ENCODE results near the gene SLC5A8. TPM values are rescaled to one million over a fixed set of nuclear protein-coding genes. Genes with fewer than 3 reads are reported as not detected.

The SLC5A8 gene
- total RNA-seq (2013): not detected
- polyA plus RNA-seq (not detected), polyA minus RNA-seq (not detected in 2 replicates), total RNA-seq (0 to 1.0 (median 0) reads per million in 11 experiments)

DNA sequence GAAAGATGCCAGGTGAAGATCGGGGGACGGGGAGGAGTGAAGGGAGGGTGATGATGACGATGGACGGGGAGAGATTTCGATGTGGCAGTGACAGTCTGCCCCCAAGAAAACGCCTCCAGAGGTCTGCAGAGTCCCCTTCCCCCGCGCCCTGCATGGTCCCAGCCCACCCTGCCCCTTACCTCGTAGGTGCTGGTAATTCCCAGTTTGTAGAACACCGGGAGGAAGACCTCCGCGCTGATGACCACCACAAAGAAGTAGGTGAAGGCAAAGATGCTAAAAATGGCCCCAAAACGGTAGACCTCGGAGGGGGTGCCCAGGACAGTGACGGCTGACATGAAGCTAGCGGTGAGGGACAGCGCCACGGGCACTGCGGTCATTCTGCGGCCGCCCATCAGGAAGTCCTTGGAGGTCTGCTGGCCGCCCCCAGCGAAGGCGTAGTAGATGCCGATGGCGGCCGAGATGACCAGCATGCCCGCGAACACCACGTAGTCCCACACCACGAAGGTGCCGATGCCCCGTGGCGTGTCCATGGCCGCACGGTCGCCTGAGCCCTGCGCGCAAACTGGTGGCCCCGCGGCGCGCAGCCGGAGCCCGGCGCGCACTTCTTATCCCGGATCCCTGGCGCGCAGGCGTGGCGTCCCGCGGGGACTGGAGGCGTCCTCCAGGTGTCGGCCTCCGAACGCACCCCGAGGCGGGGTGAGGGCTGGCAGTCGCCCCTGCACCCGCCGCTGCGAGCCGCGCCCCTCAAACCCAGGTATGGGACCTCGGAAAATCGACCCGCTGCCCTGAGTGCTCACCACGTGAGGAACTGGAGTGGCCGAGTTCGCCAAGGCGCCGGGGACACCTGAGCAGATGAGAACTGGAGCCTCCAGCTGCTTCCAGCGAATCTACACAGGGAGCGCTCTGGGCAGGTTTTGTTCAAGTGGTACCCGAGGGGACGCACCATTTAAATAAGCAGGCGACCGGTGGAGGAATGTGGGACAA, at the start of gene SLC5A8:
Gene SLC5A8 (minus strand): TSS at position 920 of the 984 bp plus-strand sequence. CDS start 390 bp downstream, at position 530.
- Mint-ChIP-seq H3K4me1 (no peaks in the 10 kb centered on the region), H3K27me3 (ENCODE audit: low read depth in 3 of 3) (peaks cover 21 to 31% (median 28%) of the 10 kb centered on the region in 3 donors), H3K4me3 (peak within 1 kb of the TSS in 1 of 2 donors; percentile 60), H3K36me3 (no peaks in the 10 kb centered on the region), H3K9me3 (peaks cover 0 to 8% (median 2%) of the 10 kb centered on the region in 7 donors), H3K27ac (no peak within 1 kb of the TSS)
- H3K27me3 ChIP-seq (ENCODE audit: control insufficient read depth in 2 of 2, insufficient read depth in 2 of 2, low read length in 2 of 2): peaks cover 6 to 18% of the 10 kb centered on the region in 2 donors
- H3K4me1 ChIP-seq (ENCODE audit: control insufficient read depth in 1 of 2, insufficient read depth in 2 of 2, low read length in 2 of 2): no peaks in the 10 kb centered on the region
- no peak within 1 kb of the TSS for H3K4me3 ChIP-seq (replicated peaks in 1 of 3; ENCODE audit: low read depth in 2 of 3, low read length in 3 of 3)
- no peaks in the 10 kb centered on the region for H4K20me1 ChIP-seq (ENCODE audit: insufficient read depth, low read length)
- intact Hi-C loops (cut with micrococcal nuclease): no loop called here
- H2AFZ ChIP-seq (ENCODE audit: insufficient read depth, low read depth, low read length, poor library complexity, severe bottlenecking): no peak within 1 kb of the TSS
- H3K4me2 ChIP-seq (replicated peaks; ENCODE audit: extremely low read depth, low read length, poor library complexity, severe bottlenecking): no peak within 1 kb of the TSS
- H3K9ac ChIP-seq (ENCODE audit: insufficient read depth, low read length, poor library complexity, severe bottlenecking): no peak within 1 kb of the TSS
- H3K79me2 ChIP-seq (ENCODE audit: insufficient read depth, low read length): no peaks in the 10 kb centered on the region
- peaks cover 0 to 2% of the 10 kb centered on the region in 2 donors for H3K9me3 ChIP-seq (replicated peaks in 1 of 2; ENCODE audit: control insufficient read depth in 1 of 2, insufficient read depth in 1 of 2, low read length in 2 of 2)
- no peak for TF ChIP-seq CTCF (IDR thresholded peaks at IDR 0.05)
- no peak within 1 kb of the TSS for H3K27ac ChIP-seq (ENCODE audit: low read depth in 1 of 2, low read length in 2 of 2)
- H3K36me3 ChIP-seq (replicated peaks in 1 of 2; ENCODE audit: control insufficient read depth in 1 of 2, insufficient read depth in 2 of 2, low read length in 2 of 2): no peaks in the 10 kb centered on the region
- 6% methylated on average over 75 of the region's 80 CpGs for WGBS (ENCODE audit: insufficient coverage)
- DNase-seq: no peak

- TF ChIP-seq CTCF (IDR thresholded peaks at IDR 0.05): no peak
- Histone ChIP-seq H3K27me3 (ENCODE audit: control insufficient read depth in 2 of 2, insufficient read depth in 2 of 2, low read length in 2 of 2) (no peaks in the 10 kb centered on the region), H3K36me3 (replicated peaks in 1 of 2; ENCODE audit: control insufficient read depth in 1 of 2, insufficient read depth in 2 of 2, low read length in 2 of 2) (no peaks in the 10 kb centered on the region), H3K4me3 (replicated peaks in 1 of 3; ENCODE audit: low read depth in 2 of 3, low read length in 3 of 3) (no peak overlapping the region), H3K27ac (ENCODE audit: low read depth in 1 of 2, low read length in 2 of 2) (no peak overlapping the region), H3K4me2 (replicated peaks; ENCODE audit: extremely low read depth, low read length, poor library complexity, severe bottlenecking) (no peak overlapping the region), H3K4me1 (ENCODE audit: control insufficient read depth in 1 of 2, insufficient read depth in 2 of 2, low read length in 2 of 2) (no peaks in the 10 kb centered on the region), H2AFZ (ENCODE audit: insufficient read depth, low read depth, low read length, poor library complexity, severe bottlenecking) (no peak overlapping the region), H4K20me1 (ENCODE audit: insufficient read depth, low read length) (no peaks in the 10 kb centered on the region), H3K9me3 (replicated peaks in 1 of 2; ENCODE audit: control insufficient read depth in 1 of 2, insufficient read depth in 1 of 2, low read length in 2 of 2) (no peaks in the 10 kb centered on the region), H3K9ac (ENCODE audit: insufficient read depth, low read length, poor library complexity, severe bottlenecking) (no peak overlapping the region), H3K79me2 (ENCODE audit: insufficient read depth, low read length) (no peaks in the 10 kb centered on the region)
- 89% methylated on average over 2 of the region's 4 CpGs for WGBS (ENCODE audit: insufficient coverage)
- no peaks in the 10 kb centered on the region for H3K36me3 Mint-ChIP-seq
- intact Hi-C loops (cut with micrococcal nuclease): no loop called here
- peaks cover 1 to 6% (median 3%) of the 10 kb centered on the region in 3 donors for H3K27me3 Mint-ChIP-seq (ENCODE audit: low read depth in 3 of 3)
- H3K4me3 Mint-ChIP-seq: no peak overlapping the region
- peaks cover 0 to 10% (median 3%) of the 10 kb centered on the region in 7 donors for H3K9me3 Mint-ChIP-seq
- H3K4me1 Mint-ChIP-seq: no peaks in the 10 kb centered on the region
- no peak overlapping the region for H3K27ac Mint-ChIP-seq
- DNase-seq: no peak
Observed at GRCh38 chr12:101257357-101257756, 47.3 kb upstream of the SLC5A8 start.

Data from CD14-positive monocyte (primary cell).